SK-N-SH (cell line): ENCODE data around the gene SGPL1. TPM values are rescaled to one million over a fixed set of nuclear protein-coding genes. Genes with fewer than 3 reads are reported as not detected.

Experiments used
- CTCF ChIA-PET: fragments of 300-600, 350-600 bp; formaldehyde crosslinking; extraction: SDS; loops from one replicate; lab custom pipeline; 2021; lab: Yijun Ruan, JAX
- POLR2A ChIA-PET: fragments of 350-600 bp; sonication (Branson Sonifier 250); formaldehyde crosslinking; extraction: SDS; loops from one replicate; lab custom pipeline; 2020; ENCODE audit warnings: antibody characterized with exemption, inconsistent platforms; lab: Yijun Ruan, JAX
- DNase-seq: peaks from one replicate; pipeline ENCODE4 v3.0.0; 2012
- H2AFZ ChIP-seq: fragments of 200-600 bp; sonication (generic); 2 replicates; pipeline ENCODE4 v1.8.1; 2016; ENCODE audit warnings: antibody characterized with exemption, mild to moderate bottlenecking, low read depth
- H3F3A ChIP-seq: fragments of 200-600 bp; sonication (generic); replicated peaks from 2 replicates; pipeline ENCODE3; 2016; ENCODE audit warnings: antibody characterized with exemption, mild to moderate bottlenecking; ENCODE audit not compliant: insufficient read depth
- H3K27ac ChIP-seq, 2 experiments: fragments of 200-500 bp in 1 of 2; fragments of 200-600 bp in 1 of 2; sonication (Bioruptor generic) in 1 of 2; sonication (generic), shearing (Covaris generic) in 1 of 2; 2 replicates each; pipeline versions ENCODE4 v1.5.1 to v1.6.1; 2014 to 2016; ENCODE audit warnings: low read depth in 2 of 2, inconsistent platforms in 1 of 2, low read length in 1 of 2, mild to moderate bottlenecking in 1 of 2, mixed read lengths in 1 of 2
- H3K27me3 ChIP-seq: fragments of 200-600 bp; sonication (generic), shearing (Covaris generic); 2 replicates; pipeline ENCODE4 v1.6.1; 2016; ENCODE audit warnings: mixed run types; ENCODE audit not compliant: insufficient read depth
- H3K36me3 ChIP-seq, 2 experiments: fragments of 200-500 bp in 1 of 2; fragments of 200-600 bp in 1 of 2; sonication (Bioruptor generic) in 1 of 2; sonication (generic) in 1 of 2; replicated peaks in 1 of 2; 2 replicates each; pipeline versions ENCODE3 to v1.5.1; 2014 to 2016; ENCODE audit warnings: low read length in 1 of 2, mild to moderate bottlenecking in 1 of 2; ENCODE audit not compliant: insufficient read depth in 2 of 2, control insufficient read depth in 1 of 2
- H3K4me1 ChIP-seq, 2 experiments: fragments of 200-500 bp in 1 of 2; fragments of 200-600 bp in 1 of 2; sonication (Bioruptor generic) in 1 of 2; sonication (generic), shearing (Covaris generic) in 1 of 2; 2 replicates each; pipeline versions ENCODE4 v1.5.1 to v1.6.1; 2014 to 2016; ENCODE audit warnings: low read depth in 1 of 2, low read length in 1 of 2, mixed run types in 1 of 2; ENCODE audit not compliant: insufficient read depth in 2 of 2, control insufficient read depth in 1 of 2
- H3K4me2 ChIP-seq: fragments of 200-600 bp; sonication (generic), shearing (Covaris generic); 2 replicates; pipeline ENCODE4 v1.6.1; 2017; ENCODE audit warnings: mixed run types
- H3K4me3 ChIP-seq, 2 experiments: fragments of 200-500 bp in 1 of 2; fragments of 200-600 bp in 1 of 2; sonication (Bioruptor generic) in 1 of 2; sonication (generic), shearing (Covaris generic) in 1 of 2; 2 replicates each; pipeline versions ENCODE4 v1.5.1 to v1.8.1; 2014 to 2016; ENCODE audit warnings: low read depth in 2 of 2, inconsistent platforms in 1 of 2, low read length in 1 of 2, mild to moderate bottlenecking in 1 of 2, mixed read lengths in 1 of 2, moderate library complexity in 1 of 2
- H3K79me2 ChIP-seq: fragments of 200-600 bp; sonication (generic); 2 replicates; pipeline ENCODE4 v1.8.1; 2017; ENCODE audit warnings: mild to moderate bottlenecking; ENCODE audit not compliant: insufficient read depth
- H3K9ac ChIP-seq: fragments of 200-600 bp; sonication (generic); 2 replicates; pipeline ENCODE4 v1.6.1; 2017; ENCODE audit warnings: mixed run types
- H3K9me2 ChIP-seq: fragments of 200-600 bp; sonication (generic); 2 replicates; pipeline ENCODE4 v1.6.1; 2017; ENCODE audit warnings: mixed run types
- H3K9me3 ChIP-seq: fragments of 200-600 bp; sonication (generic); 2 replicates; pipeline ENCODE4 v1.6.1; 2017; ENCODE audit warnings: mixed run types, mild to moderate bottlenecking, moderate library complexity
- H4K20me1 ChIP-seq: fragments of 200-600 bp; sonication (generic); 2 replicates; pipeline ENCODE4 v1.6.1; 2017; ENCODE audit warnings: mild to moderate bottlenecking, mixed run types; ENCODE audit not compliant: insufficient read depth
- CHD2 ChIP-seq: fragments of 150-350 bp; IDR thresholded peaks from 2 replicates; pipeline ENCODE4 v1.6.1; 2018; ENCODE audit warnings: low read length; ENCODE audit not compliant: partially characterized antibody
- EP300 ChIP-seq, 2 experiments: IDR thresholded peaks; 2 replicates each; pipeline versions ENCODE4 v1.4.0 to v1.6.1; 2012; ENCODE audit warnings: borderline replicate concordance in 1 of 2, low read depth in 1 of 2, low read length in 1 of 2
- FOXJ3 ChIP-seq: sonication (generic); formaldehyde crosslinking; IDR thresholded peaks from 2 replicates; pipeline ENCODE4 v1.5.1; 2020; ENCODE audit warnings: mild to moderate bottlenecking, missing genetic modification reagents
- GATA2 ChIP-seq: sonication (generic); formaldehyde crosslinking; IDR thresholded peaks from 2 replicates; pipeline ENCODE4 v1.5.0; 2020; ENCODE audit warnings: mild to moderate bottlenecking, missing genetic modification reagents
- MXI1 ChIP-seq: IDR thresholded peaks from 2 replicates; pipeline ENCODE4 v1.6.1; 2012; ENCODE audit warnings: mild to moderate bottlenecking, low read depth, low read length, improper control_type of control experiment
- RAD21 ChIP-seq: IDR thresholded peaks from 2 replicates; pipeline ENCODE4 v1.6.1; 2012; ENCODE audit warnings: mild to moderate bottlenecking, low read length
- RCOR1 ChIP-seq: fragments of 150-350 bp; IDR thresholded peaks from 2 replicates; pipeline ENCODE4 v1.6.1; 2017; ENCODE audit warnings: antibody characterized with exemption, low read length
- RFX5 ChIP-seq: IDR thresholded peaks from 2 replicates; pipeline ENCODE4 v1.6.1; 2012; ENCODE audit warnings: mild to moderate bottlenecking, improper control_type of control experiment, low read length
- WGBS: methylation state at CpG from one replicate; pipeline ENCODE4 v1.1.6; 2017; ENCODE audit warnings: low lambda C conversion rate; 5-methylcytosine and 5-hydroxymethylcytosine counted together
- polyA plus RNA-seq, 3 experiments: library from polyadenylated mRNA; depleted of rRNA; stranded (reverse); fragments of >200 nt; gene quantifications; 2 replicates each; pipeline ENCODE4 v1.2.3, GENCODE V29; 2012
- TF ChIP-seq, protein P1 (sequence below): IDR thresholded peaks from 2 replicates; pipeline ENCODE4; 2012

SGPL1 gene
- polyA plus RNA-seq, 1 of the 3 experiments (the other 2 are of a cell fraction): 11.8 TPM

DNA sequence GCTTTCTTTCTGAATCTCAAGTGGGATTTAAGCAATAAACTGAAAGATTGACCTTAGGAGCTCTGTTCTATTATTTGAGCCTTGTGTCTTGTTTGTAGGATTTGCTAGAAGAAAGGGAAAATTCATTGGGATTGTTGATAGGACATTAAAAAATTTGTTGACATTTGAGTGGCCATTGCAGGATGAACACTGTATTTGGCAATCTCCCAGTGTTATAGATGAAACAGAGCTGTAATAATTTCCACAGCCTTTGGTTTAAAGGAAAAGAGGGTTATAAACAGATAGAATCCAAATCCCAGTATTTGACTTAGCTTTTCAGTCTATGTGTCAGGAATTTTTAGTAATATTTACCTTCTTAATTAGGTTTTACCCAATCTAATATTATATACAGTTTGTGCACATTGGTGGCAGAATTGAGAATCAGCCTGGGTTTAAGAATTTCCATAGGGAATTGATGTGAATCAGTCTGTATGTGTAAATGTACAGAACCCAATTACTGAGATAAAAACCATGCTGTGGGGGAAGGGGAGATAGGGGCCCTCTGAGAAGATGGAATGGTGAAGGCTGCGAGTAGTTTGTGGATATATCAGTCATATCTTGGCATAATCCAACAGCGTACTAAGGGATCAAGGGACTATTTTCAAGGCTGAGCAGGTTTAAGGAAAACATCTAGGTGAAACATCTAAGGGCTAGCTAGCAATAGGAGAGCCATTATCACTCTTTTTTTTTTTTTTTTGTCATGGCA, 6.5 kb downstream of the SGPL1 start:
- ChIA-PET CTCF (interaction anchor here (1.0 to 2.2 kb wide), 6 partner anchors 21 to 360 kb away, joined by 3 to 9 read pairs (median 5); no protein-coding TSS in a partner anchor), POLR2A (interaction anchor here (0.6 to 0.7 kb wide), 2 partner anchors 35 to 457 kb away, joined by 3 read pairs; no protein-coding TSS in a partner anchor)
- WGBS: 92% methylated on average over 2 of the region's 2 CpGs
- Histone ChIP-seq H3F3A (peaks cover 8% of the 10 kb centered on the region), H3K27ac (peak overlapping the region in 1 of 2 experiments; percentile 83; a peak in 2 of 4 replicates), H3K4me1 (peaks cover 5 to 17% of the 10 kb centered on the region in 2 experiments; a peak in 3 of 4 replicates), H3K4me2 (no peak overlapping the region), H3K79me2 (peaks cover 82% of the 10 kb centered on the region), H2AFZ (no peak overlapping the region), H3K4me3 (no peak overlapping the region), H3K27me3 (no peaks in the 10 kb centered on the region), H4K20me1 (peaks cover 4% of the 10 kb centered on the region; the same call in 1 of the 2 replicates), H3K9ac (no peak overlapping the region), H3K9me2 (no peaks in the 10 kb centered on the region), H3K36me3 (peaks cover 33 to 34% of the 10 kb centered on the region in 2 experiments), H3K9me3 (no peaks in the 10 kb centered on the region)
- TF ChIP-seq GATA2 (peak; percentile 81), RFX5 (no peak), EP300 (IDR thresholded peaks at IDR 0.05; ENCODE audit: borderline replicate concordance in 1 of 2, low read depth in 1 of 2, low read length in 1 of 2) (peak in 1 of 2 experiments; percentile 47; a peak in 1 of 4 replicates), CHD2 (peak; percentile 75), FOXJ3 (CRISPR knock-in tag) (no peak), RCOR1 (0 out of 2 replicates have a peak, but pooled peaks have one; percentile 10), MXI1 (peak; percentile 45; the same call in 1 of the 2 replicates)
- peak; percentile 40 for DNase-seq

- Histone ChIP-seq H4K20me1 (no peaks in the 10 kb centered on the region; the same call in 1 of the 2 replicates), H3K27ac (peak overlapping the region in 1 of 2 experiments; percentile 50; a peak in 2 of 4 replicates), H3K9ac (no peak overlapping the region), H3F3A (peaks cover 24% of the 10 kb centered on the region), H3K4me1 (peaks cover 14 to 25% of the 10 kb centered on the region in 2 experiments), H3K9me3 (no peaks in the 10 kb centered on the region), H3K27me3 (no peaks in the 10 kb centered on the region), H2AFZ (no peak overlapping the region), H3K4me3 (no peak overlapping the region), H3K79me2 (peaks cover 77% of the 10 kb centered on the region), H3K9me2 (no peaks in the 10 kb centered on the region), H3K36me3 (peaks cover 24 to 29% of the 10 kb centered on the region in 2 experiments), H3K4me2 (no peak overlapping the region)
- TF ChIP-seq, protein P1, sequence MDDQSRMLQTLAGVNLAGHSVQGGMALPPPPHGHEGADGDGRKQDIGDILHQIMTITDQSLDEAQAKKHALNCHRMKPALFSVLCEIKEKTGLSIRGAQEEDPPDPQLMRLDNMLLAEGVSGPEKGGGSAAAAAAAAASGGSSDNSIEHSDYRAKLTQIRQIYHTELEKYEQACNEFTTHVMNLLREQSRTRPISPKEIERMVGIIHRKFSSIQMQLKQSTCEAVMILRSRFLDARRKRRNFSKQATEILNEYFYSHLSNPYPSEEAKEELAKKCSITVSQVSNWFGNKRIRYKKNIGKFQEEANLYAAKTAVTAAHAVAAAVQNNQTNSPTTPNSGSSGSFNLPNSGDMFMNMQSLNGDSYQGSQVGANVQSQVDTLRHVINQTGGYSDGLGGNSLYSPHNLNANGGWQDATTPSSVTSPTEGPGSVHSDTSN: peak; percentile 7; the same call in 1 of the 2 replicates
- no peak for TF ChIP-seq RAD21
- DNase-seq: no peak
- CTCF ChIA-PET: interaction anchor here (0.8 to 1.2 kb wide), 3 partner anchors 13 to 54 kb away, joined by 4 to 5 read pairs (median 5); no protein-coding TSS in a partner anchor
- POLR2A ChIA-PET: no interaction called here
- 69% methylated on average over 2 of the region's 2 CpGs for WGBS
Measured at GRCh38 chr10:70827086-70827757, 11.5 kb downstream of the SGPL1 start.
